ENCODE data around the gene NACA.
"Not testable (repeated sequence)": the region's sequence is repeated elsewhere in the genome, so short reads cannot be mapped to it uniquely, and the experiment has no call there.

NACA gene

GRCh38 chr12:56751712-56752598, 26.9 kb upstream of the NACA start, which contains the start of gene PRIM1:
Gene PRIM1 (minus strand): TSS chr12:56752323. CDS start chr12:56752298, 25 bp downstream.
- DNase-seq (ENCODE audit: low read depth) = peak; percentile 22
- H3K4me3 ChIP-seq (ENCODE audit: low read depth, low read length) = peak within 1 kb of the TSS; percentile 64
- in situ Hi-C loops (cut with HindIII; ENCODE audit: low sequenced_read_pairs) = no loop called here
- no peak for TF ChIP-seq CTCF (IDR thresholded peaks at IDR 0.05; ENCODE audit: low read depth, low read length, missing control alignments)

GRCh38 chr12:56750596-56750995, 25.5 kb upstream of the NACA start:
- H3K4me3 ChIP-seq (ENCODE audit: low read depth, low read length); in situ Hi-C loops (cut with HindIII; ENCODE audit: low sequenced_read_pairs); DNase-seq (ENCODE audit: low read depth): not testable (repeated sequence)

- no peak overlapping the region for H3K4me3 ChIP-seq (ENCODE audit: low read depth, low read length)
- in situ Hi-C loops (cut with HindIII; ENCODE audit: low sequenced_read_pairs) = no loop called here
- TF ChIP-seq CTCF (IDR thresholded peaks at IDR 0.05; ENCODE audit: low read depth, low read length, missing control alignments) = no peak
- no peak for DNase-seq (ENCODE audit: low read depth)
These were observed 24.8 kb upstream of the NACA start for GRCh38 chr12:56749853-56750252.

- TF ChIP-seq CTCF (IDR thresholded peaks at IDR 0.05; ENCODE audit: low read depth, low read length, missing control alignments) = no peak
- no peak overlapping the region for H3K4me3 ChIP-seq (ENCODE audit: low read depth, low read length)
- DNase-seq (ENCODE audit: low read depth) = no peak
- in situ Hi-C loops (cut with HindIII; ENCODE audit: low sequenced_read_pairs) = no loop called here
These were observed 24.3 kb upstream of the NACA start for GRCh38 chr12:56749359-56749758.

- no peak for TF ChIP-seq CTCF (IDR thresholded peaks at IDR 0.05; ENCODE audit: low read depth, low read length, missing control alignments)
- in situ Hi-C loops (cut with HindIII; ENCODE audit: low sequenced_read_pairs) = no loop called here
- no peak overlapping the region for H3K4me3 ChIP-seq (ENCODE audit: low read depth, low read length)
- DNase-seq (ENCODE audit: low read depth) = no peak
These were observed 3.2 kb upstream of the NACA start for GRCh38 chr12:56728139-56728861.

- in situ Hi-C loops (cut with HindIII; ENCODE audit: low sequenced_read_pairs); H3K4me3 ChIP-seq (ENCODE audit: low read depth, low read length); DNase-seq (ENCODE audit: low read depth): not testable (repeated sequence)
These were observed 1.1 kb upstream of the NACA start for GRCh38 chr12:56726196-56726675.

- DNase-seq (ENCODE audit: low read depth) = no peak
- H3K4me3 ChIP-seq (ENCODE audit: low read depth, low read length) = peak overlapping the region; percentile 76
- in situ Hi-C loops (cut with HindIII; ENCODE audit: low sequenced_read_pairs) = no loop called here
- no peak for TF ChIP-seq CTCF (IDR thresholded peaks at IDR 0.05; ENCODE audit: low read depth, low read length, missing control alignments)
These were observed 614 bp upstream of the NACA start for GRCh38 chr12:56725723-56726102.
